Chondrocyte (in vitro differentiated cells): ENCODE measurements around the gene LKAAEAR1. TPM values are rescaled to one million over a fixed set of nuclear protein-coding genes. Genes with fewer than 3 reads are reported as not detected.

Experiments
- DNase-seq: peaks from one replicate; pipeline ENCODE4 v3.0.0; 2021; ENCODE audit warnings: mixed read lengths, low spot score
- H3K27ac Mint-ChIP-seq: one replicate; pipeline ENCODE4 v1.8.0; 2021; ENCODE audit warnings: mild to moderate bottlenecking, moderate library complexity, mixed read lengths; ENCODE audit not compliant: unreplicated experiment
- H3K27me3 Mint-ChIP-seq: 2 replicates; pipeline ENCODE4 v1.8.0; 2021; ENCODE audit warnings: low read depth, mixed read lengths
- H3K36me3 Mint-ChIP-seq: 2 replicates; pipeline ENCODE4 v1.8.0; 2021; ENCODE audit warnings: low read depth, mixed read lengths
- H3K4me1 Mint-ChIP-seq: 2 replicates; pipeline ENCODE4 v1.8.0; 2021; ENCODE audit warnings: low read depth, mild to moderate bottlenecking, mixed read lengths
- H3K4me3 Mint-ChIP-seq: one replicate; pipeline ENCODE4 v1.8.0; 2021; ENCODE audit warnings: mild to moderate bottlenecking, moderate library complexity, mixed read lengths; ENCODE audit not compliant: unreplicated experiment
- H3K9me3 Mint-ChIP-seq: 2 replicates; pipeline ENCODE4 v1.8.0; 2021; ENCODE audit warnings: low read depth, mixed read lengths
- total RNA-seq: library from RNA; stranded (reverse); gene quantifications from 3 replicates; pipeline ENCODE4 v1.2.1, GENCODE V29; 2021
- TF ChIP-seq, protein P1 (sequence below): fragments of 200-600 bp; sonication (generic); IDR thresholded peaks from 2 replicates; pipeline ENCODE4 v1.5.0; 2021; ENCODE audit warnings: antibody characterized with exemption, mild to moderate bottlenecking, moderate library complexity

Gene LKAAEAR1
- total RNA-seq, 1 donor from 2014 or later, result 0.55 TPM

DNA sequence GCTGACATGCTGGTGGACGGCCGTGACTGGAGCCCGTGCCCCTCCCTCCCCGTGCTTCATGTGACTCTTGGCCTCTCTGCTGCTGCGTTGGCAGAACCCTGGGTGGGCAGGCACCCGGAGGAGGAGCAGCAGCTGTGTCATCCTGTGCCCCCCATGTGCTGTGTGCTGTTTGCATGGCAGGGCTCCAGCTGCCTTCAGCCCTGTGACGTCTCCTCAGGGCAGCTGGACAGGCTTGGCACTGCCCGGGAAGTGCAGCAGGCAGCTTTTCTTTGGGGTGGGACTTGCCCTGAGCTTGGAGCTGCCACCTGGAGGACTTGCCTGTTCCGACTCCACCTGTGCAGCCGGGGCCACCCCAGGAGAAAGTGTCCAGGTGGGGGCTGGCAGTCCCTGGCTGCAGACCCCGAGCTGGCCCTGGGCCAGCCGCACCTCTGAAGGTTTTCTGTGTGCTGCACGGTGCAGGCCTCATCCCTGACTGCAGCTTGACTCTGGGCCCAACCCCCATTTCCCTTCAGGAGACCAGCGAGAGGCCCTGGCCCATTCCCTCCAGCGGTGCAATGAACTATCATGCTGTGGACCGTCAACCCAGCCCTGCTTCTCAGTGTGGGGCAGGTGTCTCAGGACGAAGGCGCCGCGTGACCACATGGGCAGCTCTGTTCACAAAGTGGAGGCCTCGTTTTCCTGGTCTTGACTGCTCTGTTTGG lies 15.0 kb upstream of the LKAAEAR1 start:
- peaks cover 3% of the 10 kb centered on the region for H3K9me3 Mint-ChIP-seq
- H3K4me1 Mint-ChIP-seq, result peaks cover 3% of the 10 kb centered on the region
- H3K27ac Mint-ChIP-seq, result no peak overlapping the region
- H3K4me3 Mint-ChIP-seq, result no peak overlapping the region
- peaks cover 19% of the 10 kb centered on the region for H3K27me3 Mint-ChIP-seq
- DNase-seq, result no peak
- H3K36me3 Mint-ChIP-seq, result peaks cover 5% of the 10 kb centered on the region
- TF ChIP-seq, protein P1, sequence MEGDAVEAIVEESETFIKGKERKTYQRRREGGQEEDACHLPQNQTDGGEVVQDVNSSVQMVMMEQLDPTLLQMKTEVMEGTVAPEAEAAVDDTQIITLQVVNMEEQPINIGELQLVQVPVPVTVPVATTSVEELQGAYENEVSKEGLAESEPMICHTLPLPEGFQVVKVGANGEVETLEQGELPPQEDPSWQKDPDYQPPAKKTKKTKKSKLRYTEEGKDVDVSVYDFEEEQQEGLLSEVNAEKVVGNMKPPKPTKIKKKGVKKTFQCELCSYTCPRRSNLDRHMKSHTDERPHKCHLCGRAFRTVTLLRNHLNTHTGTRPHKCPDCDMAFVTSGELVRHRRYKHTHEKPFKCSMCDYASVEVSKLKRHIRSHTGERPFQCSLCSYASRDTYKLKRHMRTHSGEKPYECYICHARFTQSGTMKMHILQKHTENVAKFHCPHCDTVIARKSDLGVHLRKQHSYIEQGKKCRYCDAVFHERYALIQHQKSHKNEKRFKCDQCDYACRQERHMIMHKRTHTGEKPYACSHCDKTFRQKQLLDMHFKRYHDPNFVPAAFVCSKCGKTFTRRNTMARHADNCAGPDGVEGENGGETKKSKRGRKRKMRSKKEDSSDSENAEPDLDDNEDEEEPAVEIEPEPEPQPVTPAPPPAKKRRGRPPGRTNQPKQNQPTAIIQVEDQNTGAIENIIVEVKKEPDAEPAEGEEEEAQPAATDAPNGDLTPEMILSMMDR, result no peak

DNA sequence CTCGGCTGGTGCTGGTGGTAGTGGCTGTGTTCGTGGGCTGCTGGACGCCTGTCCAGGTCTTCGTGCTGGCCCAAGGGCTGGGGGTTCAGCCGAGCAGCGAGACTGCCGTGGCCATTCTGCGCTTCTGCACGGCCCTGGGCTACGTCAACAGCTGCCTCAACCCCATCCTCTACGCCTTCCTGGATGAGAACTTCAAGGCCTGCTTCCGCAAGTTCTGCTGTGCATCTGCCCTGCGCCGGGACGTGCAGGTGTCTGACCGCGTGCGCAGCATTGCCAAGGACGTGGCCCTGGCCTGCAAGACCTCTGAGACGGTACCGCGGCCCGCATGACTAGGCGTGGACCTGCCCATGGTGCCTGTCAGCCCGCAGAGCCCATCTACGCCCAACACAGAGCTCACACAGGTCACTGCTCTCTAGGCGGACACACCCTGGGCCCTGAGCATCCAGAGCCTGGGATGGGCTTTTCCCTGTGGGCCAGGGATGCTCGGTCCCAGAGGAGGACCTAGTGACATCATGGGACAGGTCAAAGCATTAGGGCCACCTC lies 14.3 kb upstream of the LKAAEAR1 start:
- H3K4me3 Mint-ChIP-seq, result no peak overlapping the region
- DNase-seq, result no peak
- peaks cover 3% of the 10 kb centered on the region for H3K9me3 Mint-ChIP-seq
- no peak overlapping the region for H3K27ac Mint-ChIP-seq
- peaks cover 17% of the 10 kb centered on the region for H3K27me3 Mint-ChIP-seq
- peaks cover 3% of the 10 kb centered on the region for H3K4me1 Mint-ChIP-seq
- H3K36me3 Mint-ChIP-seq, result peaks cover 5% of the 10 kb centered on the region
- TF ChIP-seq, protein P1, result no peak

DNA sequence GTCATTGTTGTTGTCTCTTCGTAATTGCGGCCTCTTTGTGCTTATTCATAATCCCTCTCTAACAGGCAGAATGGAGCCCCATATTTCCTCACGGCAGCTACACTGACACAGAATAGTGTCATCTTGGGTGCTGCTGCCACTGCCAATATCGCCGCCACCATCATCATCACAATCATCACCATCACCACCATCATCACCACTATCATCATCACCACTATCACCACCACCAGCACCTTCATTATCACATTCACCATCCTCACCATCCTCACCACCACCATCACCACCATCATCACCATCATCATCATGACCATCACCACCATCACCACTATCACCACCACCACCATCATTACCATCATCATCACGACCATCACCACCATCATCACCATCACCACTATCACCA lies 12.3 kb upstream of the LKAAEAR1 start:
- H3K4me1 Mint-ChIP-seq, result no peaks in the 10 kb centered on the region
- H3K27me3 Mint-ChIP-seq, result peaks cover 14% of the 10 kb centered on the region
- no peak for DNase-seq
- H3K36me3 Mint-ChIP-seq, result peaks cover 5% of the 10 kb centered on the region
- TF ChIP-seq, protein P1, result no peak
- H3K4me3 Mint-ChIP-seq, result no peak overlapping the region
- no peak overlapping the region for H3K27ac Mint-ChIP-seq
- H3K9me3 Mint-ChIP-seq, result peaks cover 3% of the 10 kb centered on the region

DNA sequence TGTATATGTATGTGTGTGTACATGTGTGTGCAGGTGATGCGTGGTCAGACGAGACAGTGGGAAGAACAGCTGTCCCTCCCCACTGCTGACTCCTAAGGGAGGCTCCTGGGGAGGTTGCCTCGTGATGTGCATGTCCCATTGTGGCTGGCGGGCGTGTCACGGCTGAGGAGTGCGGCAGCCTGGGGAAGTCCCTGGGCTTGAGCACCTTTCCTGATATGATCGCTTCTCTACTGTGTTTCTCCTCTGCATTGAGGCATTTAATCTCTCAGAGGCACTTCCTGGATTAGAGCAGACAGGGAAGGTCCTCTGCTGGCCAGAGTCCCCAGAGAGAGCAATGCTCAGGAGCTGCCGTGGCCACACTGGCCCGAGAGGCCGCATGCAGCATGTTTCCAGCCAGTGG lies 11.7 kb upstream of the LKAAEAR1 start:
- TF ChIP-seq, protein P1, result no peak
- Mint-ChIP-seq H3K27me3 (peaks cover 8% of the 10 kb centered on the region), H3K4me1 (no peaks in the 10 kb centered on the region), H3K27ac (no peak overlapping the region), H3K36me3 (peaks cover 5% of the 10 kb centered on the region), H3K4me3 (no peak overlapping the region), H3K9me3 (peaks cover 3% of the 10 kb centered on the region)
- DNase-seq, result no peak

DNA sequence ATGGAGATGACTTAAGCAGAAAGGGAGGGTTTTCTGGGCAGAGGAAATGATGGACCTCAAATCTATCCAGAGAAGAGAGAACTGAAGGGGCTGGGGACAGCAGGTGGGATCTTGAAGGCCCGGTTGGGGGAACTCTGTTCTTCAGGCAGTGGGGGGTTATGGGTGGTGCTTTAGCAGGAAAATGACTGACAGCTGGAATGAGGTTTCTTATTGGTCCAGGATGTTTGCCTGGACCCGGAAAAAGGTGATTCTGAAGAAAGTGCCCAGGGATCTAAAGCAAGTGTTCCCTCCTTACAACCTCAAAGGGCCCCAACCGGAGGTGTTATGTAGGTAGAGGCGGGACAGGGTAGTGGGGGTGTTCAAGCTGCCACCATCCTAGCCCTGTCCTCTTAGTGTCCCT lies 11.3 kb upstream of the LKAAEAR1 start:
- H3K27me3 Mint-ChIP-seq, result peaks cover 5% of the 10 kb centered on the region
- TF ChIP-seq, protein P1, result no peak

More for the DNA sequence above, 11.3 kb upstream of the LKAAEAR1 start:
- no peak for DNase-seq
- Mint-ChIP-seq H3K36me3 (peaks cover 5% of the 10 kb centered on the region), H3K4me3 (no peak overlapping the region), H3K4me1 (no peaks in the 10 kb centered on the region), H3K27ac (no peak overlapping the region), H3K9me3 (peaks cover 3% of the 10 kb centered on the region)
